ENCODE data around the gene ZMYND12.
A peak's percentile ranks its signal among the peaks of the same experiment; 100 is the strongest.

The ZMYND12 gene

DNA sequence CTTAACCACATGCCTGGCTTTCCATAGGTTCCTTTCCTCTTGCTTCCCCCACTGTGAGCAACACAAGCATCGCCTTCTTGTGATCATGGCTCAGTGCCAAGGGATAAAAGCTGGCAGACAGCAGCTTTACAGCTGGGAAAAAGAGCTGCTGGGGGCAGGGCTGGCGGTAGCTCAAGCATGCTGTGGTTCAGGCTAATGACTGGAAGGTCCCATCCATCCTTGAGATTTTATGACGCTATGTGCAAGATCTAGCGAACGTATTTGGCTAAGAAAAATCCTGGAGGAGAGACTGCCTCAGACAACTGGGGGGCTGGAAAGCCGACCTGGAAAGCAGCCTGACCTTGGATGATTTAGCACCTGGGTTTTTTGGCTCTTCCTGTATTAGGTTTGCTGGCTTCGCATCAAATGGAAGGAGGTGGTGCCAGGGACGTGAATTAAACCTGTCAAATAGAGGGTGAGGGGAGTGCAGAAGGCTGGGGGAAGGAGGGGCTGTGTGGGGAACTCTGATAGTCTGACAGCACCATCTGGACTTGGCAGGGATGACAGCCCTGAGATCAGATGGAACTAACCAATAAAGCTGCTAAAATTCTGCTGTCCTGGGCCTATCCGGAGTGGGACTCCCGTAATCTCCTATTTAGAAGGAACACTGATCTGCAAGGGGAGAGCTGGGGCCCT is 34.8 kb downstream of the ZMYND12 start:
- TF ChIP-seq, protein P1, sequence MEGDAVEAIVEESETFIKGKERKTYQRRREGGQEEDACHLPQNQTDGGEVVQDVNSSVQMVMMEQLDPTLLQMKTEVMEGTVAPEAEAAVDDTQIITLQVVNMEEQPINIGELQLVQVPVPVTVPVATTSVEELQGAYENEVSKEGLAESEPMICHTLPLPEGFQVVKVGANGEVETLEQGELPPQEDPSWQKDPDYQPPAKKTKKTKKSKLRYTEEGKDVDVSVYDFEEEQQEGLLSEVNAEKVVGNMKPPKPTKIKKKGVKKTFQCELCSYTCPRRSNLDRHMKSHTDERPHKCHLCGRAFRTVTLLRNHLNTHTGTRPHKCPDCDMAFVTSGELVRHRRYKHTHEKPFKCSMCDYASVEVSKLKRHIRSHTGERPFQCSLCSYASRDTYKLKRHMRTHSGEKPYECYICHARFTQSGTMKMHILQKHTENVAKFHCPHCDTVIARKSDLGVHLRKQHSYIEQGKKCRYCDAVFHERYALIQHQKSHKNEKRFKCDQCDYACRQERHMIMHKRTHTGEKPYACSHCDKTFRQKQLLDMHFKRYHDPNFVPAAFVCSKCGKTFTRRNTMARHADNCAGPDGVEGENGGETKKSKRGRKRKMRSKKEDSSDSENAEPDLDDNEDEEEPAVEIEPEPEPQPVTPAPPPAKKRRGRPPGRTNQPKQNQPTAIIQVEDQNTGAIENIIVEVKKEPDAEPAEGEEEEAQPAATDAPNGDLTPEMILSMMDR (conservative IDR thresholded peaks at IDR 0.05; ENCODE audit: low read depth, low read length): no peak
- DNase-seq (ENCODE audit: low read depth): peak; percentile 78
- no peak overlapping the region for H3K4me3 ChIP-seq (ENCODE audit: low read depth, low read length)

DNA sequence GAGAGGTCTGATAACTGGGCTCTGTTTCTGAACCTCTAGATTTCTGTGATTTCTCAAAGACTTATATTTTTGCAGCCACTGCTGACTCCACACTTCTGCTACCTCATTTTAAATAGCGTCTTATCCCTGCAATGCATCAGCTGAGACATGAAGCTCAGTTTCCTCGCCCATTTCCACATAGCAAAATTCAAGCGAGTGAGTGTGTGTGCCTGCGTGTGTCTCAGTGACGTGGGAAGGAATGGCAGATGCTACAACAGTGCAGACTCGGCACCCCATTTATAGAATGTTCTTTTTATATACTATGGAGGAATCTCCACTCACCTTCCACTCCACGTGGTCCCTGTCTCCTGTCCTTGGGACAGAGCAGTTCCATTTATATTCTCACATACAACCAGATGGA is 35.7 kb downstream of the ZMYND12 start:
- H3K4me3 ChIP-seq (ENCODE audit: low read depth, low read length): no peak overlapping the region
- TF ChIP-seq, protein P1 (conservative IDR thresholded peaks at IDR 0.05; ENCODE audit: low read depth, low read length): no peak
- no peak for DNase-seq (ENCODE audit: low read depth)

DNA sequence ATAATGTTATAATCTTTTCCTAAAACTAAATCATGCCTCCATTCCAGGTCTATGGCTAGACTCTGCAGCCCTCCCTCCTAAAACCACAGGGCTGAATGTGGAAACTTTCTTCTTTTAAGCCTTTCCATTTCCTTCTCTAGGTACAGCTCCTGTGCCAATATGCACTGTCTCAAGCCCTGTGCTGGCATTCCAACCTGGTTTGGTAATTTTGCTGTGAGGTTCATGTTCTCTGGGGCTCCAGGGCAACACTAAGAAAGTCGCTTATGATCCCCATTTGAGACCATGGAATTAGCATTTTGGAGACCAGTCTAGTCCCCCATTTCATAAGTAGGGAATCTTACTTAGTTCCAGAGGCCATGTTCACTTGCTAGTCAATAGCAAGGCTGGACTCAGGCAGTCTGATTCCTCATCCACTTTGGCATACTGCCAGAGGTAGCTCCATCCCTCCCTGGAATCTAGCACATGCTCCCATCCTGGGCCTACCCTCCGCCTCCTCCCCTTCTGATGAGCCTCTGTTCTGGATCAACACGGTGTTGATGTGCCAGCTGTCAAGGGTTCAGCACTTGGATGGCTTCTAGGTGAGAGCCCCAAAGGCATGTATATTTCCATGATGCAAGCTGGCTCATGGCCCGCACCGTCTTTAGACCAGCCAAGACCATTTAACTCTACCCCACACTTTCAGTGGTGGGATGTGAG is 36.5 kb downstream of the ZMYND12 start:
- H3K4me3 ChIP-seq (ENCODE audit: low read depth, low read length): no peak overlapping the region
- TF ChIP-seq, protein P1 (conservative IDR thresholded peaks at IDR 0.05; ENCODE audit: low read depth, low read length): no peak
- DNase-seq (ENCODE audit: low read depth): no peak

DNA sequence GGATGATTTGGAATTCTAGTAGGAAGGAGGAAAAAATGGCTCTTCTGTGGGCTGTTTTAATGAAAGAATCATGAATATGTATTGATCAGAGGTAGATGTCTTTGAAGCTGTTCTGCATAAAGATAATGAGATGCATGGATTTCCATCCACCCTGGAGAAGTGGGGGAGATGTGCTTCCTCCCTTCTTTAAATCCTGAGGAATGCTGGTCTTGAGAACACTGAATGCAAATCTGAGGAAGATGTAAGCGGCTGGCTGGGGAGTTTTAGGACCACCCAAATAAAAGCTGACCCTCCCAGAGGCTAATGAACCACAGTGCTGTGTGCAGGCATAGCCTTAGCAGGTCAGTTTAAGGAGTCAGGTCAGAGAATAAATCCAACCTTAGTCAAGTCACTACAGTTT is 37.3 kb downstream of the ZMYND12 start:
- H3K4me3 ChIP-seq (ENCODE audit: low read depth, low read length): no peak overlapping the region
- TF ChIP-seq, protein P1 (conservative IDR thresholded peaks at IDR 0.05; ENCODE audit: low read depth, low read length): no peak
- no peak for DNase-seq (ENCODE audit: low read depth)

DNA sequence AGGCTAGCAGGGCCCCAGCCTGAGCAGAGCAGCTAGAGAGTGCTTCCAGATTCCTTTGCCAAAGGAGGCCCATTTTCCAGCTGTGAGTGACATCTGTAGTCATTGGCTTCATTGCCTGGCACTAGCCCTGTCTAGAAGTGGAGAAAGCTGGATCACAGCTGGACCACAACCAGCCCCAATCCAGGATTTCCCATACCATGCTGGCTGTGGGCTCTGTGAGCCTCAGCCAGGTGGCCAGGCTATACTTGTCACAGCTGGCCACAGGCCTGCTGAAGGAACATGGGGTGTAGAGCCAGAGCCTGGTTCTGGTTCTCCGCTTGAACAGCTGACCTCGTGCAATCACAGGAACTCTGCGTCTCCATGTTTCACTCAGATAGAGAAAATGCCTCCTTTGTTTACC is 38.7 kb downstream of the ZMYND12 start:
- no peak for DNase-seq (ENCODE audit: low read depth)
- TF ChIP-seq, protein P1 (conservative IDR thresholded peaks at IDR 0.05; ENCODE audit: low read depth, low read length): no peak
- H3K4me3 ChIP-seq (ENCODE audit: low read depth, low read length): no peak overlapping the region

DNA sequence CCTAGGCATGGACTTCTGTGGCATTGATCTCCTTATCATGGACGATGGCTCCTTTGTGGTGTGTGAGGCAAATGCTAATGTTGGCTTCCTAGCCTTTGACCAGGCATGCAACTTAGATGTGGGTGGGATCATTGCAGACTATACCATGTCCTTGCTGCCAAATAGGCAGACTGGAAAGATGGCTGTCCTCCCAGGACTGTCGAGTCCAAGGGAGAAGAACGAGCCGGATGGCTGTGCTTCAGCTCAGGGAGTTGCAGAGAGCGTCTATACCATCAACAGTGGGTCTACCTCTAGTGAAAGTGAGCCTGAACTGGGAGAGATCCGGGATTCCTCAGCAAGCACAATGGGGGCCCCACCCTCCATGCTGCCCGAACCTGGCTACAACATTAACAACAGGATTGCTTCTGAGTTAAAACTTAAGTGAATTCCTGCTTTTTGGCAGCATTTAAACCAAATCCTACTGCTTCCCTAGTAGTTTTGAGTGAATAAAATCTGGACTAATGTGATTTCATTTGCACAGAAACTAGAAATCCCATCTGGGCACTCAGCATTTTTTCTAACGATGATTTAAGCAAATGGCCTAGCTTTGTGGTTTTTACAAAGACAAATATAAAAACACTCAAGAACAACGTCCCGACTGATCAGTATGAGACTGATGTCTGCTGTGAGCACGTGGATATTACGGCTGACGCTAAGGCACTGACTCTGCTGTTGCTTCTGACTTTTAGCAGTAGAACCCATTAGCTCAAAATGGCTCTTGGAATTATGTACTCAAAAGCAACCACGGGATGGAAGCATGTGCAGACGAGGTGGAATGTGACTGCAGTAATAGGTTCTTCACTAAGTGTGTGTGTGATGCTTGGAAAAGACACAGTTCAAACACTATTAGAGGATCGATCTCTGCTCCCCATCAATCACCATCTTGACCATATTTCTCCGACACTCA is 41.0 kb downstream of the ZMYND12 start:
- no peak overlapping the region for H3K4me3 ChIP-seq (ENCODE audit: low read depth, low read length)
- DNase-seq (ENCODE audit: low read depth): no peak
- TF ChIP-seq, protein P1 (conservative IDR thresholded peaks at IDR 0.05; ENCODE audit: low read depth, low read length): no peak

Data from choroid plexus epithelial cell (primary cell).